Brain microvascular endothelial cell (primary cell): ENCODE results near the gene EIF4G1.

Source experiments
- DNase-seq: peaks from one replicate; pipeline ENCODE4 v3.0.0-alpha.2; 2020
- H3K27ac ChIP-seq: fragments of 250-450 bp; sonication (Bioruptor Pico); 2 replicates; pipeline ENCODE4 v1.5.1; 2020; ENCODE audit warnings: mild to moderate bottlenecking, moderate library complexity
- H3K27me3 ChIP-seq: fragments of 250-450 bp; sonication (Bioruptor Pico); replicated peaks from 2 replicates; pipeline ENCODE4 v1.5.1; 2020; ENCODE audit warnings: mild to moderate bottlenecking
- H3K36me3 ChIP-seq: fragments of 250-450 bp; sonication (Bioruptor Pico); replicated peaks from 2 replicates; pipeline ENCODE4 v1.5.1; 2020; ENCODE audit warnings: mild to moderate bottlenecking
- H3K4me3 ChIP-seq: 2 replicates; pipeline ENCODE4 v1.5.1; 2011; ENCODE audit warnings: low read depth, mild to moderate bottlenecking, control low read depth, low read length, moderate library complexity
- CTCF ChIP-seq: IDR thresholded peaks from 2 replicates; pipeline ENCODE4 v1.5.1; 2011; ENCODE audit warnings: low read depth, mild to moderate bottlenecking, moderate library complexity, low read length, control low read depth, inconsistent platforms; ENCODE audit errors: missing control alignments
- in situ Hi-C: cut with HindIII; loops from 2 replicates; pipeline ENCODE4 v1.10.0; 2017; ENCODE audit warnings: low sequenced_read_pairs, low pct_ligation_motif_present

The EIF4G1 gene

GRCh38 chr3:184372911-184373310 is 58.5 kb downstream of the EIF4G1 start:
- TF ChIP-seq CTCF: no peak
- Histone ChIP-seq H3K27me3 (peaks cover 10% of the 10 kb centered on the region), H3K36me3 (peaks cover 13% of the 10 kb centered on the region), H3K27ac (no peak overlapping the region), H3K4me3 (no peak overlapping the region)
- no peak for DNase-seq
- in situ Hi-C loops: loop anchor here (25.0 kb wide), 1 partner anchor 164 kb away; no protein-coding TSS in a partner anchor

- Histone ChIP-seq H3K4me3 (no peak overlapping the region), H3K27ac (no peak overlapping the region), H3K36me3 (peaks cover 7% of the 10 kb centered on the region), H3K27me3 (peaks cover 15% of the 10 kb centered on the region)
- no peak for DNase-seq
- in situ Hi-C loops: loop anchor here (25.0 kb wide), 1 partner anchor 164 kb away; no protein-coding TSS in a partner anchor
- TF ChIP-seq CTCF: no peak
Observed at GRCh38 chr3:184373422-184373821, 59.0 kb downstream of the EIF4G1 start.

GRCh38 chr3:184375747-184376461 is 61.5 kb downstream of the EIF4G1 start:
- in situ Hi-C loops: no loop called here

GRCh38 chr3:184377374-184377773 is 63.0 kb downstream of the EIF4G1 start:
- DNase-seq: no peak
- Histone ChIP-seq H3K27me3 (peaks cover 47% of the 10 kb centered on the region), H3K27ac (no peak overlapping the region), H3K36me3 (no peaks in the 10 kb centered on the region), H3K4me3 (no peak overlapping the region)
- no peak for TF ChIP-seq CTCF
- in situ Hi-C loops: no loop called here

More at GRCh38 chr3:184375747-184376461, 61.5 kb downstream of the EIF4G1 start:
- no peak for DNase-seq
- Histone ChIP-seq H3K27me3 (peaks cover 33% of the 10 kb centered on the region), H3K4me3 (no peak overlapping the region), H3K27ac (no peak overlapping the region), H3K36me3 (no peaks in the 10 kb centered on the region)
- TF ChIP-seq CTCF: no peak

GRCh38 chr3:184377882-184378445 is 63.6 kb downstream of the EIF4G1 start, which contains the start of gene THPO:
THPO (minus strand) TSS chr3:184378207; CDS start chr3:184376259, 1,948 bp downstream.
- Histone ChIP-seq H3K27ac (no peak within 1 kb of the TSS), H3K36me3 (no peaks in the 10 kb centered on the region), H3K27me3 (peaks cover 47% of the 10 kb centered on the region), H3K4me3 (no peak within 1 kb of the TSS)
- in situ Hi-C loops: no loop called here
- no peak for DNase-seq
- no peak for TF ChIP-seq CTCF
